ENCODE data around the gene EIF1AD. TPM values are rescaled to one million over a fixed set of nuclear protein-coding genes. Genes with fewer than 3 reads are reported as not detected.

The EIF1AD gene
- total RNA-seq, 1 experiment from 2014 or later = 55.1 TPM

- CTCF ChIA-PET = interaction anchor here (0.6 to 2.0 kb wide), 12 partner anchors 9 to 365 kb away, joined by 3 to 16 read pairs (median 4); partner anchors contain the start of genes CST6 and PACS1
- TF ChIP-seq CTCF (IDR thresholded peaks at IDR 0.05; ENCODE audit: unreplicated experiment) = no peak
- no peaks in the 10 kb centered on the region for H3K9me3 Mint-ChIP-seq (ENCODE audit: low read depth, unreplicated experiment)
- BruUV-seq (replicated peaks) = no TSS peak
- peaks cover 5% of the 10 kb centered on the region for H3K36me3 Mint-ChIP-seq (ENCODE audit: insufficient read depth, unreplicated experiment)
- no peak for DNase-seq
- H3K27me3 Mint-ChIP-seq (ENCODE audit: unreplicated experiment) = peaks cover 42% of the 10 kb centered on the region
- H3K4me1 Mint-ChIP-seq (ENCODE audit: low read depth, unreplicated experiment) = peaks cover 17% of the 10 kb centered on the region
- H3K4me3 Mint-ChIP-seq (ENCODE audit: low read depth, unreplicated experiment) = peak overlapping the region; percentile 46
- intact Hi-C loops (cut with micrococcal nuclease; ENCODE audit: unreplicated experiment) = no loop called here
- H3K27ac Mint-ChIP-seq (ENCODE audit: unreplicated experiment) = peak overlapping the region; percentile 20
These were observed 42.8 kb upstream of the EIF1AD start for GRCh38 chr11:66044757-66045156.

DNA sequence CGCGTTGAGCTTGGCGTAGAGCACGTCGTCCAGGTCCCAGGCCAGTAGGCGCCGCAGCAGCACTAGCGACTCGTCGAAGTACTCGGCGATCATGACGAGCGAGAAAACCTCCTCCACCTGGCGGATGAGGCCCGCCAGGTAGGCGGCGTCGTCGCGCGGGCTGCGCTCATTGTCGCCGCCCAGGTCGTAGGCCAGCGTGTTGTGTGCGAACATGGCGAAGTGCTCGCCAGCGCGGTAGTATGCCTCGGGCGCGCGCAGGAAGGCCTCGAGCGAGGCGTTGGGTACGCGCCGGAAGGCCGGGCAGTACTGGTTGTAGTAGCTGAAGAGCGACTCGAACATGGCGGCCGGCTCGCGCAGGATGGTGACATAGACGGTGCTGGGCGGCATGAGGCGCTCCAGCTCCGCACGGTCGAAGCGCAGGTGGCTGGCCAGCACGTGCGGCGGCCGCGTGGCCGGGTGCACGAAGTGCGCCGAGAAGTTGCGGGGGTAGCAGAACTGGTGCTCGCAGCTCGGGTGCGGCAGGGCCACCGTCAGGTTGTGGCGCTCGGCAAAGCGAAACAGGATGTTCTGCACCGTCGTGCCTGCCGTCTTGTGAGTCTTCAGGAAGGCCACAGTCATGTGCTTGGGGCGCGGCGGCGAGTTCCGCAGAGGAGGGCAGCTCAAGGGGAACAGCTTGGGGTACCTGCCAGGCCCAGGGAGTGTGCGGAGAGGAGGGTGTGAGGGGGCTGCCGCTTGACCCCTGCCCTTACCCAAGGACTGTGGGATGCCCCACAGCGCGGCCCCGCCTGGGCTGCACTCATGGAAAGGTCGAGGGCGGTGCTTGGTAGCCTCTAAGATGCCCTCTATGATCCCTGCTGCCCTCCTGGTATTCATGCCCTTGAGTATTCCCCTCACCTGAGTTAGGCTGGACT, 41.3 kb upstream of the EIF1AD start:
- CTCF ChIA-PET = no interaction called here
- Mint-ChIP-seq H3K9me3 (ENCODE audit: low read depth, unreplicated experiment) (no peaks in the 10 kb centered on the region), H3K27ac (ENCODE audit: unreplicated experiment) (no peak overlapping the region), H3K4me1 (ENCODE audit: low read depth, unreplicated experiment) (peaks cover 17% of the 10 kb centered on the region), H3K4me3 (ENCODE audit: low read depth, unreplicated experiment) (no peak overlapping the region), H3K27me3 (ENCODE audit: unreplicated experiment) (peaks cover 42% of the 10 kb centered on the region), H3K36me3 (ENCODE audit: insufficient read depth, unreplicated experiment) (peaks cover 5% of the 10 kb centered on the region)
- DNase-seq = no peak
- BruUV-seq (replicated peaks) = no TSS peak
- intact Hi-C loops (cut with micrococcal nuclease; ENCODE audit: unreplicated experiment) = no loop called here
- no peak for TF ChIP-seq CTCF (IDR thresholded peaks at IDR 0.05; ENCODE audit: unreplicated experiment)

- TF ChIP-seq CTCF (IDR thresholded peaks at IDR 0.05; ENCODE audit: unreplicated experiment) = no peak
- no peaks in the 10 kb centered on the region for H3K9me3 Mint-ChIP-seq (ENCODE audit: low read depth, unreplicated experiment)
- CTCF ChIA-PET = no interaction called here
- peaks cover 5% of the 10 kb centered on the region for H3K36me3 Mint-ChIP-seq (ENCODE audit: insufficient read depth, unreplicated experiment)
- H3K27me3 Mint-ChIP-seq (ENCODE audit: unreplicated experiment) = peaks cover 42% of the 10 kb centered on the region
- intact Hi-C loops (cut with micrococcal nuclease; ENCODE audit: unreplicated experiment) = no loop called here
- H3K27ac Mint-ChIP-seq (ENCODE audit: unreplicated experiment) = no peak overlapping the region
- H3K4me1 Mint-ChIP-seq (ENCODE audit: low read depth, unreplicated experiment) = peaks cover 17% of the 10 kb centered on the region
- no peak for DNase-seq
- no TSS peak for BruUV-seq (replicated peaks)
- H3K4me3 Mint-ChIP-seq (ENCODE audit: low read depth, unreplicated experiment) = no peak overlapping the region
These were observed 40.5 kb upstream of the EIF1AD start for GRCh38 chr11:66042227-66042995.

DNA sequence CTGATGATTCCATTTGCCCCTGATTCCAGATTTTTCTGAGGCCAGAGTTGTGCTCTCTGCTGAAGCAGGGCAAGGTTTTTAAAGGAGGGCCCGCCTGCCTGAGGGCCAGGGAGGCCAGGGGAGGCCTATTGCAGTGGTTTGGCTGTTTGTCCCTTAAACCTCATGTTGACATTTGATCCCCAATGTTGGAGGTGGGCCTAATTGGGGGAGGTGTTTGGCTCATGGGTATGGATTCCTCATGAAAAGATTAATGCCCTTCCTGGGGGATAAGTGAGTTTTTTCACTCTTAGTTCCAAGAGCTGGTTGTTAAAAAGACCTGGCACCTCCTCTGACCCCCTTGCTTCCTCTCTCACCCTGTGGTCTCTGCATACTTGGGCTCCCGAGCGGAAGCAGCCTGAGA, 37.8 kb upstream of the EIF1AD start:
- H3K9me3 Mint-ChIP-seq (ENCODE audit: low read depth, unreplicated experiment) = no peaks in the 10 kb centered on the region
- H3K4me1 Mint-ChIP-seq (ENCODE audit: low read depth, unreplicated experiment) = peaks cover 6% of the 10 kb centered on the region
- no peak overlapping the region for H3K4me3 Mint-ChIP-seq (ENCODE audit: low read depth, unreplicated experiment)
- H3K27me3 Mint-ChIP-seq (ENCODE audit: unreplicated experiment) = peaks cover 34% of the 10 kb centered on the region
- peaks cover 4% of the 10 kb centered on the region for H3K36me3 Mint-ChIP-seq (ENCODE audit: insufficient read depth, unreplicated experiment)
- CTCF ChIA-PET = no interaction called here
- H3K27ac Mint-ChIP-seq (ENCODE audit: unreplicated experiment) = no peak overlapping the region
- no peak for DNase-seq
- intact Hi-C loops (cut with micrococcal nuclease; ENCODE audit: unreplicated experiment) = no loop called here
- TF ChIP-seq CTCF (IDR thresholded peaks at IDR 0.05; ENCODE audit: unreplicated experiment) = no peak
- no TSS peak for BruUV-seq (replicated peaks)
